Gastroesophageal sphincter (tissue), 3 donors: ENCODE results near the gene LEMD1.

Experiments
- CTCF ChIP-seq, 4 experiments: fragments of 200-600 bp in 2 of 4; fragments of 450-650 bp in 2 of 4; sonication (generic) in 1 of 4; IDR thresholded peaks; one replicate each; pipeline ENCODE4 v1.5.1; 2017 to 2019; ENCODE audit warnings: antibody characterized with exemption in 4 of 4, mild to moderate bottlenecking in 2 of 4, moderate library complexity in 2 of 4
- POLR2A ChIP-seq, 2 donors: fragments of 450-650 bp; IDR thresholded peaks; one replicate each; pipeline ENCODE4 v1.6.1; 2017; ENCODE audit warnings: antibody characterized with exemption in 2 of 2, mild to moderate bottlenecking in 2 of 2, moderate library complexity in 1 of 2

- TF ChIP-seq CTCF (IDR thresholded peaks at IDR 0.05) (peak; percentile 72 to 83 (median 81)), POLR2A (IDR thresholded peaks at IDR 0.05) (no peak)
Measured at GRCh38 chr1:205354259-205355074, 67.4 kb downstream of the LEMD1 start.
